Umbilical cord (tissue), 2 donors: Measurements from ENCODE around the gene RPH3AL. TPM values are rescaled to one million over a fixed set of nuclear protein-coding genes. Genes with fewer than 3 reads are reported as not detected.

ENCODE experiments used
- DNase-seq: peaks from one replicate; pipeline ENCODE4 v3.0.0-alpha.2; 2015; ENCODE audit warnings: low spot score
- total RNA-seq: library from RNA; depleted of rRNA; stranded (reverse); fragments of >200 nt; gene quantifications from one replicate; pipeline ENCODE4 v1.2.3, GENCODE V29; 2014; ENCODE audit warnings: low replicate concordance; ENCODE audit not compliant: insufficient read depth

Gene RPH3AL
- total RNA-seq, 1 donor from 2014 or later: 46.5 TPM

GRCh38 chr17:353213-353837 lies 718 bp upstream of the RPH3AL start:
- DNase-seq: no peak

DNA sequence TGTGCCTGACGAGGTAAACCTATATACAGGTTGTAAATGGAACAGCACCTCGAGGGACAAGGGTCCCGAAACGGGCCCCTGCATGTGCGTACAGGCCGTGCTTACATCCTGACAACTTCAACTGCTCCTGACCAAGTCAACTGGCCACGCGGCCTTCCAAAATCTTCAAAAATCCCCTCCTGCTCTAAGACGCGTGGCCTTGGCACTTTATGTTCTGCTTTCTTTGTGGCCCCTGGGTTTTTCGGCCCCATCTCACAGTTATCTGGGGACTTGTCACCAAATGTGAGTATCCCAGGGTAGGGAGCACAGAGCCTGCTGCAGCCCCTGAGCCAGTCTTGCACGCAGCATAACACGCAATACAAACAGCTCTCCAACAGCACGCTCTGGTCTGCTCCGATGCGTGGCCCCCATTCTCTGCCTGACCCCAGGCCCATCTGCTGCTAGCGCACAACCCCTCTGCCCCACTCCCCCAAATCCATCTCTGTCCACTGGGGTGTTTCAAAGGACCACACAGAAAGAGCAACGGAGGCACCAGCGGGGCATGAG lies 659 bp downstream of the RPH3AL start:
- DNase-seq: no peak

DNA sequence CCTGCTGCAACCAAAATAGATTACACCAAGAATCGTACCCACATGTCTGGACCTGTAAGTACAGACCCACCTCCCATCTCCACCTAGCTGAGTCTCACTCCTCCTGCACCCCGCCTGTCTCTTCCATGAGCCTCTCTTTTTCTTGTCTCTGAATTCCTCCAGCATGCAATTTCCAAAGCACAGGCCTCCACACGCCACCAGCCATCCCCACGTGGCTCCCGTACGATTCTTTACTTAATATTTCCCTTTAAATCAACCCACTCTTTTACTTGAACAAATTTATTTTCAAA lies 1.2 kb downstream of the RPH3AL start:
- DNase-seq: peak; percentile 60

GRCh38 chr17:350706-351448 lies 1.7 kb downstream of the RPH3AL start:
- DNase-seq: peak; percentile 94

DNA sequence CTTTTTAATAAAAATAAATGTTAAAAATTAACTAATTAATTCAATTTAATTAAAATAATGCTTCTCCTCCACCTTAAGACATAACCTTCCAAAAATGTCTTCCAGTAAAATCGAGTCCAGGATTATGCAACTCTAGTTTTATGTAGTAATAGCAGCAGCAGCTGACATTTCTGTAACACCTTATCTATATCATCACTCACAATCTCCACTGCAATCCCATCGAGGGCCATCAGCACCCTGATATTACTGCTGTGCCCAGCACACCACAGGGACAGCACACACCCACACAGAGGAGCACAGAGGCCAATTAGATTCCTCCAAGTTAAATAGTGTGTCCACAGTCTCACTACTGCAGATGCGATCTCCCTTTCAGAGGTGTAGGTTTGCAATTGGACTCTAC lies 2.9 kb downstream of the RPH3AL start:
- no peak for DNase-seq

DNA sequence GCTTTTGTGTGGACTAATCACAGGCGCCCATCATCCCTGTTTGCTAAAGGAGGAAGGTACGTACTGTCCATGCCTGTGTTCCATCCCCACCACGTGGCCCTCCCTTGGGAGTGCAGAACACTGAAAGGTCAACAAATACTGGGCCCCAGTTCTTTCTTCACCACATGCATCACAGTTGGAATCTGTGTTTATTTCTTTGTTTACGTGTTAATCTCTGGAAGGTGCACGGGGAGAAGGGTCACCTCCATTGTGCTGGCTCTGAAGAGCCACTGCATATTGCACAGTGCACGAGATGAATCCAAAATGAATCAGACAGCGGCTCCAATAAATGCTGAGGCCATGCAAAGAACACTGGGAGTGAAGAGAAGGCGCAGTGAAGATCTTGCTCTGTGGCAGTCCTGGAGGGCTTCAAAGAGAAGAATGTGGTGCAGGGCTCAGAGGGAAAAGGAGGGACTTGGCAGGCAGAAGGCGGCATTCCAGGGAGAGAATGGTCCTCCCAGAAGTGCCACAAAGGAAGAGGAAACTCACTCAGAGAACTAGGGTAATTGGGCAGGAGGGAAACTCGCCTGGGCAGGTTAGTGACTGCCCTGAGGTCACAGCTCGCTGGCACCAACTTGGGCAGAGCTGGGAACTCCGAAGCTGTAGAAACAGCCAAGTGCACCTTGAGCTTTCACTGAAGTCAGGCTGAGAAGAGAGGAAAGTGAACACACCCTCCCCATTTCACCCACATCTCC lies 3.7 kb downstream of the RPH3AL start:
- peak; percentile 17 for DNase-seq

GRCh38 chr17:348012-348411 lies 4.6 kb downstream of the RPH3AL start:
- no peak for DNase-seq

- DNase-seq: no peak
Observed at GRCh38 chr17:347309-347899, 5.2 kb downstream of the RPH3AL start.

DNA sequence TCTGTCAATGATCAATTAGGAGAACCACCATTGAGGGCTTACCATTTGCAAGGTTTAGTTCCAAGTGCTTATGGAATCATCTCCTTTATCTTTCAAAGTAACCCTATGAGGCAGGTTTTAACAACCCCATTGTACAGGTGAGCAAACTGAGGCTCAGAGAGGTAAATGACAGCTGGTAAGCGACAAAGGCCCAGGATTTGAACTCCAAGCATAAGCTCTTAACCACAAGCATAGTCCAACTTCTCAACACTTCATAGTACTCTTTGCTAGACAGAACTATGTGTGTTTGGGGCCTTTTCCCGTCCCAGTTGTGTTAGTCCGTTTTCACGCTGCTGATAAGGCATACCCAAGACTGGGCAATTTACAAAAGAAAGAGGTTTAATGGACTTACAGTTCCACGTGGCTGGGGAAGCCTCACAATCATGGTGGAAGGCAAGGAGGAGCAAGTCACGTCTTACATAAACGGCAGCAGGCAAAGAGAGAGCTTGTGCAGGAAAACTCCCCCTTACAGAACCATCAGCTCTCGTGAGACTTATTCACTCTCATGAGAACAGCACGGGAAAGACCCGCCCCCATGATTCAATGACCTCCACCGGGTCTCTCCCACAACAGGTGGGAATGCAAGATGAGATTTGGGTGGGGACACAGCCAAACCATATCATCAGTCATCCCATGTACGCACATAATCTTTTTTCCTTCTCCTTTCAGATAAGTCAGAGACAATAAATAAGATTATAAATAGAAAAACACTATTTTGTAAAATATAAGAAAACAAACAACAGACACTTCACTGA lies 6.4 kb downstream of the RPH3AL start:
- DNase-seq: no peak

DNA sequence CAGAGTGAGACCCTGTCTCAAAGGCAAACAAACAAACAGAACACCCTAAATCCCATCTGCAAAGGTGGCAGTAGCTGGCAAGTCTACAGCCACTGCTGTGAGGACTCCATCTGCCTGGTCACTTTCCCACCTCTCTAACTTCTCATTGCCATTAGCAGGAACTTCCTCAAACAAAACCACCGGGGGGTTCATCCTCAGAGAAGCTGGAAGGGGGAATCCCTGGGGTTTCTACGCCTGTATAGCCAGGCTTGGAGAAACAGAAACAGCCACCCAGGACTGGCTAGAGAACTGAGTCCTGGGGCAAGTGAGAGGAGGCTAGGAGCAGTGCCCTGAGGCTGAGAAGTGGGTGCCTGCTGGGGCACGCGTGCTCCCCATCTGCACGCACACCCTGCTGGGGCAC lies 7.3 kb downstream of the RPH3AL start:
- DNase-seq: no peak

- no peak for DNase-seq
Observed at GRCh38 chr17:343875-344752, 8.5 kb downstream of the RPH3AL start.

- no peak for DNase-seq
Observed at GRCh38 chr17:343211-343610, 9.4 kb downstream of the RPH3AL start.

DNA sequence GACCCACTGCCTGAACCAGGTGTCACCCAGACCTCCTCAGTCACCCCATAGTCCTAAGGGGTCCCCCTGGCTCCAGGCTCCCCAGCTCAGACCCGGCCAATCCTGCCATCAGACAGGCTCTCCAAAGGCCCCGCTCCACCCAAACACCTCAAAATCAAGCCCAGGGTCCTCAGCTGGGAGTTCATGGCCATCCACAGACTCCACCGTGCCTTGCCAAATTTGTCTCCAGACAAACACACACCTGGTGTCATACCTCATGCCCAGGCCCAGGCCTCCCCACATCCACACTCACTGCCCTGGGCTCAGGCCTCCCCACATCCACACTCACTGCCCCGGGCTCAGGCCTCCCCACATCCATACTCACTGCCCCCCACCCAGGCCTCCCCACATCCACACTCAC lies 12.5 kb downstream of the RPH3AL start:
- no peak for DNase-seq

DNA sequence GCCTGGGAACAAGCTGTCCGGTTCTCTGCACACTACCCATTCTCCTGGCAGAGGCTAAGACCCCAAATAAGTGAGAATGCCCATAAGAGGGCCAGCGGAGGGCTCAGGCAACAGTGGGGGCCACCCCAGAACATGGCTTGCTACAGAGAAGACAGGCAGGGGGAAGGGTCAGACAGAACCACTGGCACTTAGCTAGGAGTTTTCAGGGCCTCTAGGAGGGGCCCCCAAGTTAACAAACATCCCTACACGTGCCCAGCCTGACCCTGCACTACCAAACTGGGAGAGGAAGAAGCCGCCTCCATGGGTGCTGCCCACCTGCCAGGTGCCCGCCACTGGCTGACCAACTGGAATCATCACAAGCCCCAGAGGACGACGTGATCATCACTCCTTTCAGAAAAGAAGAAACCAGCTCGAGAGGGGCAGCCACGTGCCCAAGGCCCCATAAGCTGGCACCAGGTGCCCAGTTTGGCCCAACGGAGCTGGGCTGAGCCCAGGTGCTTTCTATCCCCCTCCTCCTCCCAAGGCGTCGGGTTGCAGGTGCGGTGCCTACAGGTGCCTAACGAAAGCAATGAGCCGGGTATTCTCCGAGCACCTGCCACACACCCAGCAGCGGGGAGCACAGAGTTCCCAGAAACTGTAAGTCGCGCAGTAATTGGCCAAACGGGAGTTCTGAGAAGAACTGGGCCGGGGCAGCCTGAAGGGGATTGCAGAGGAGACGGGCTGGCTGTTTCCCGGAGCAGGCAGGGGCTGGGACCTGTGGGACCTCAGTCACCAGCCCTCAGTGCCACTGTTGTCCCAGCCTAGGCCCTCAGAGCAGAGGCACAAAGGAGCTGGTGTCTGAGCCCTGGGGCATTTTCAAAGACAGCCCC lies 13.2 kb downstream of the RPH3AL start:
- DNase-seq: no peak

- DNase-seq: no peak
Observed at GRCh38 chr17:338442-339192, 14.0 kb downstream of the RPH3AL start.

DNA sequence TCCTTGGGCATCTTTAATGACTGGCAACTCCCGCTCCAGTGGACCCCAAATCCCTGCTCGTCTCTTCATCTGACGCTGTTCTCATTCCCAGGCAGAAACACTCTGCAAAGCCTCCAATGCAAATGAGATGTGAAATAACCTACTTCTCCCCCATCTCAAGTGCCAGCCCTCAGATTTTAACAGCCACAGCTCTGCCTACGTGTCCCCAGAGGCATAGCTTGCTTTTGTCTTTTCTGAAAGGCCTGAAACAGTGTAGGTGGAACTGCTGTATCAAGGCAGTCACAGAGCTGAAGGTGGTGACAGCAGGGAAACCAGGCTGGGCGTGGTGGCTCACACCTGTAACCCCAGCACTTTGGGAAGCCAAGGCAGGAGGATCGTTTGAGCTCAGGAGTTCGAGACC lies 14.7 kb downstream of the RPH3AL start:
- no peak for DNase-seq

- DNase-seq: no peak
Observed at GRCh38 chr17:337453-337852, 15.2 kb downstream of the RPH3AL start.

DNA sequence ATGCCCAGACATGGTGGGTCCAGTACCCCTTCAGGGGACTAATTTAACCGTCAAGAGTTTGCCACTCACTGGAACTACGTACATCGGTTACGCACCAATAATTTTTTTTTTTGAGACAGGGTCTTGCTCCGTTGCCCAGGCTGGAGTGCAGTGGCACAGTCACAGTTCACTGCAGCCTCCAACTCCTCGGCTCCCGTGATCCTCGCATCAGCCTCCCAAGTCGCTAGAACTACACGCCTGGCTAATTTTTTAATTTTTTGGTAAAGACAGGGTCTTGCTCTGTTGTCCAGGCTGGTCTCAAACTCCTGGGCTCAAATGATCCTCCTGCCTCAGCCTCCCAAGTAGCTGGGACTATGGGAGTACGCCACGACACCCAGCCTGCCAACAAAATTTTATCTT lies 15.6 kb downstream of the RPH3AL start:
- no peak for DNase-seq
